Stimulated activated CD4-positive, alpha-beta T cell treated with anti-CD3 and anti-CD28 coated beads, Interleukin-12 subunit alpha, Interleukin-12 subunit beta, amount 100 ng/mL, for 48 hours (primary cell): Measurements from ENCODE around the gene MRPS26.
"Not testable (repeated sequence)": the region's sequence is repeated elsewhere in the genome, so short reads cannot be mapped to it uniquely, and the experiment has no call there.

Source experiments
- DNase-seq, 3 donors: peaks; one replicate each; pipeline ENCODE4 v3.0.0-alpha.2; 2020; ENCODE audit warnings: low read depth in 2 of 3, low spot score in 1 of 3

MRPS26 gene

DNA sequence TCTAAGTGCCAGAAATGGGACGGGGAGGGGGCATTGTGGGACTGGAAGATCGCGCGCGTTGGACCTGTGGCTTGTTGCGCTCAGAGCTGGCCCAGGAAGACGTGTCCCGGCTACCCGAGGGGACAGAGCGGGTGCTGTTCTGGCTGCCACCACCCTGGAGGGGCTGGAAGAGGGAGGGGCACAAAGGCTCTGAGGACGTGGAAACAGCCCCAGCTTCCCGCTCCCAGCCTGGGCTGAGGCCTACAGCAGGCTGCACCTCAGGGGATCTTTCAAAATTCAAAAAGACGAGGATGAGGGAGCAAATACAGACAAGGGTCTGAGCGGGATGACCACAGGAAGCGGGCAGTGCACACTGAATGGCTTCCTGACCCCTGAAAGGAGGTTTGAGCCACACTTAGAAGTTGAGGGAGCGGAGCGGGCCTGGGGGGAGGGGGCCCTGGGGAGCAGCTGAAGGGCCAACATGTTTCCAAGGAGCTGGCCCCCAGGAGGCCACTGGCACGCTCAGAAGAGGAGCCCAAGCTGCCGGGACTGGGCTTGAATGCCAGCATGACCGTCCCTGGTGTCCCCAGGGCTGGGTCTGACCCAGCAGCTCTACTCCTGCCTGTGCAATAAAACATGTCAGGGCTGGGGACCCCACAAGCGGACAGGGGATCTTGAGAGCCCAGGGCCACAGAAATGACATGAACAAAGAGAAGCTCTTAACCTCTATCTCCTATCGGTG, 26.8 kb downstream of the MRPS26 start:
- DNase-seq: no peak

DNA sequence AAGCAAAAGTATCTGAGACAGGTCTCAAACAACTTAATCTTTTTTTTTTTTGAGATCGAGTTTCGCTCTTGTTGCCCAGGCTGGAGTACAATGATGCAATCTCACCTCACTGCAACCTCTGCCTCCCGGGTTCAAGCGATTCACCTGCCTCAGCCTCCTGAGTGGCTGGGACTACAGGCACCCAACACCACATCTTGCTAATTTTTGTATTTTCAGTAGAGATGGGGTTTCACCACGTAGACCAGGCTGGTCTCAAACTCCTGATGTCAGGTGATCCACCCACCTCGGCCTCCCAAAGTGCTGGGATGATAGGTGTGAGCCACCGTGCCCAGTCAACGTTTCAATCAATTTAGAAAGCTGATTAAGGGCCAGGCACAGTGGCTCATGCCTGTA, 27.4 kb downstream of the MRPS26 start:
- not testable (repeated sequence) for DNase-seq

DNA sequence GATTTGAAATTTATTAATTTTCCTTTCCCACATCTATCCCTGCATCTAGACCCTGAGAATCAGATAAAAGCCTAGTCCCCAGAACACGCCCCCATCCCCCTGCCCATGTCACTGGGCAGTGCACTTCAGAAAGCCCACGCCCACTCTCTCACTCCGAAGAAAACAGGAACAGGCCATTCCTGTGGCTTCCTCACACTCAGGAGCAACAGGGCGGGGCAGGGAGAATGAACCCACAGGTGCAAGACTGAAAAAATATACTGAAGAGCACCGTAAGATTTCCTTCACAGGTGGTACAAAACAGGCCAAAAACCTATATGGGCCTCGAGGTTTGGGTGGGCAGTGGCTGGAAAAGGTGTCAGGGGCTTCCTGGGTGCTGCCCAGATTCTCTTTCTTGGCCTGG, 29.0 kb downstream of the MRPS26 start:
- no peak for DNase-seq

DNA sequence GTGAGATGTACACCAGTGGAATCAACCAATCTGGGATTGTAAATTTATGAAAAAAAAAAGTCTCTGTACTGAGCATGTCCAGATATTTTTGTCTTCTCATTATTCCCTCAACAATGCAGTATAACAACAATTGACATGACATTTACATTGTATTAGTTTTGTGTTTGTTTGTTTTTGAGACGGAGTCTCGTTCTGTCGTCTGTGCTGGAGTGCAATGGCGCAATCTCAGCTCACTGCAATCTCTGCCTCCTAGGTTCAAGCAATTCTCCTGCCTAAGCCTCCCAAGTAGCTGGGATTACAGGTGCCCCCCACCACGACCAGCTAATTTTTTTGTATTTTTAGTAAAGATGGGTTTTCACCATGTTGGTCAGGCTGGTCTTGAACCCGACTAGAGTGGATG, 29.5 kb downstream of the MRPS26 start:
- DNase-seq: not testable (repeated sequence)

DNA sequence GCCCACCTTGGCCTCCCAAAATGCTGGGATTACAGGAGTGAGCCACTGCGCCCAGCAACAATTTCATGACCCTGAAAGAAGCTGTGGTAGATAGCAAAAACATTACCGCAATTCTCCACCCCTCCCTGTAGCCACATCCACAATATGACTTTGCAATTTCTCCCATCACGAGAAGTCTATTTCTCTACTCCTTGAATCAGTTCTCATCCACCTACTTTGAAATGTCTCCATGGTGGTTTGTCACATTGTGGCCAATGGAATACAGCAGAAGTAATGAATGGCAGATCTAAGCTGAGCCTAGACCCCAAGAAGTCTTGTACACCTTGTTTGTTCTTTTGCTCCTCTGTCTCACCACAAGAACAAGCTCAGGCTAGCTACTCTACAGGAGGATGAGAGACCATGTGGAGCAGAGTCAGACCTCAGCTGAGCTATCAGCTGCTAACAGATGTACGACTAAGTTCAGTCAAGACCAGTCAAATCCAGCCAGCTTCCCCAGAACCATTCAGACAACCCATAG, 31.8 kb downstream of the MRPS26 start:
- DNase-seq: no peak

DNA sequence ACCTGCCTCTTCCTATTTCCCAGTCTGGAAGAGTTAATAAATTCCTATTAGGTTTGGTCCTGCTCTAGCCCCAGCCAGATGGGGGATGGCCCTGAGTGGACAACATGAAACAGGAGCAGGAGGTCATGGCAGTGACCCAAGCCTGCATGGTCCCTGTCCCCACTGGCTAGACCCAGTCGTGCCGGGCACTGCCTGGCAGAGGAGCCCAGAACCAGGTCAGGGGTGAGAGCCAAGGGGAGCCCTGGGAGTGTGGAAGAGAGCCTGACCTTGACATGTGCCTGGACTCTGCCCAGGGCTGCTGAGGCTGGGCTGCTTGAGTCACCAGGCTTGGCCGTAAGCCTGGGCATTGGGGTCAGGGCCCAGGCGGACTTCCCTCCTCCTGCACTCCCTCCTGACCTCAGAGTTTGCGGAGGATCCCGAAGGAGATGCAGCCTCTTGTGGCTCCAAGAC, 35.1 kb downstream of the MRPS26 start:
- no peak for DNase-seq

DNA sequence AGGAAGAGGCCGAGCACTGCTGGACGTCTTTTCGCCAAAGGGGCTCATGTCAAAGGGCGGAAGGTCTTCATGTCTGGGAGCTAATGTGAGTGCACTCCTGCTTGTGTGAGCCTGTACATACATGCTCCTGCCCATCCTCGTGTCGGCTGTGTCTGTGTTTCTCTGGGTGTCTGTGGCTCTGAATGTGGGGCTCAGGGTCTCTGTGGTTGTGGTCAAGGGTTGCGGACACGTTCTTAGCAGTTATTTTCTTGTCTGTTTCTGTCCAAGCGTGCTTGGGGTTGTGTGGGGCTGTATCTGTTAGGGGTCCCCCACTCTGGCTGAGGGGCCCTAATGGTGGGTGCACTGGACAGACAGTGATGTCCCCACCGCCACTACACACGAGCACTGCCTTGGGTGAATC, 35.8 kb downstream of the MRPS26 start:
- DNase-seq: no peak

DNA sequence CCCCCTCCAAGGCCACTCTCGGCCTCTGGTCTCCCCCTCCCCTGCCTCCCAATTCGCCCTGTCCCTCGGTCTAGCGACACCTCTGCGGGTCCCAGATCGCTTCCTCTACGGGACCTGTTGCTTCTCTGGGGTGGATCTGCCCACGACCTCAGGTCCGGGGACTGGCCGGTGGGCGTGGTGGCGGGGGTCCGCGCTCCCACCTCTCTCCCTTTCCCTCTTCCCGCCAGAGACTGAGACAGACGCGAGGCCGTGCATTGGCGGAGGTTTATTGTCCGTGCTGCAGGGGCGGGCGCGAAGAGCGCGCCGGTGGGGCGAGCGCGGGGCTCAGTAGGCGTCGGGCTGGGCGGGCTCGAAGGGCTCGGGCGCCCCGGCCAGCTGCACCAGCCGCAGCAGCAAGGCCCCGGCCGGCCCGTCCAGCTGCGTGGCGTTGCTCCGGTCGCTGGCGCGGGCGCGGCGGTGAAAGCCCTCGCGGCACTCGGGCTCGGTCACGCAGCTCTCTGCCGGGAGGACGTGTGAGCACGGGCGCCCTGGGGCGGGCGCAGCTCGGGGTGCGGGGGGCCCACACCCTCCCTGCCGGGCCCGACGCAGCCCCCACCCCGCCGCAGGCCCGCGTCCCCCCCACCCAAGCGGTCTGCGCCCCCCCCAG, 36.6 kb downstream of the MRPS26 start:
- no peak for DNase-seq

DNA sequence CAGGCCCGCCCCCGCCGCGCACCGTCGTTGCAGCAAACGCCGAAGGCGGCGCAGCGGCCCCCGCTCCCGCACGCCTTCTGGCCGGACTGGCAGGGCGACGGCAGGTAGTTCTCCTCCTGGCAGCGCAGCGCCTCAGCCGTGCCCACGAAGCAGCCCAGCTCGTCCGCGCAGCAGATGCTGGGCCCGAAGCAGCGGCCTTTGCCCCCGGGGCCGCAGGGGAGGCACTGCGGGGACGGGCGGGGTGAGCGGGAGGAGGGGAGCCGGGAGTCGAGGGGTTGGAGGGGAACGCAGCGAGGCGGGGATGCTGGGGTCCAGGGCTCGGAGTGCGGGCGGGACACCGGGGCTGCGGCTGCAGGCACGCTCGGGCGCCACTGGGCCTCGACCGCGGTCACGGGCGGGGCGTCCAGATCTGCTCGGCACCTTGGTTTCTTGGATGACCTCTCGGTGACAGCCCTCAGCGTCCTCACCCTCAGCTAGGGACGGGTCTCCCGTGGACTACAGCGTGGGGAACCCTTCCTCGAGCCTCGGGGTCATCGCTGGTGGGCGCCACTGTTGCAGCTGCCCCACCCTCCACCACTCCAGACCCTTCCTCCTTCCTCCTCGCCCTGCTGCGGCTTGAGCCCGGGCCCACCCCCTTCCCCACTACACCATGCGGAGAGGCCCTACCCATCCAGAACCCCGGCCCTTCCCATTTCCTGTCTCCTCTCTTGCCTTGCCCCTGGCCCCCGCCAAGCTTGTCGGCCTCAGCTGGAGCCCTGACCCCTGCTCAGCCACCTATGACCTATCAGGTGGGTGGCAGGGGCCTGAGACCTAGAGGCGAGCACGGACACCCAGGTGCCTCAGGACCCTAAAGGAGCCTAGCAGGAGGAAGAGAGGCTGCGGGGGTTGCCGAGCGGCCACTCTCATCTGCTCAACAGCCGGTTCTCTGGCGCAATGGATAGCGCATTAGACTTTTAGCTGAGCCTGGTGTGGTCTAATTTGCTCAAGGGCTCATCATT, 37.4 kb downstream of the MRPS26 start:
- no peak for DNase-seq

DNA sequence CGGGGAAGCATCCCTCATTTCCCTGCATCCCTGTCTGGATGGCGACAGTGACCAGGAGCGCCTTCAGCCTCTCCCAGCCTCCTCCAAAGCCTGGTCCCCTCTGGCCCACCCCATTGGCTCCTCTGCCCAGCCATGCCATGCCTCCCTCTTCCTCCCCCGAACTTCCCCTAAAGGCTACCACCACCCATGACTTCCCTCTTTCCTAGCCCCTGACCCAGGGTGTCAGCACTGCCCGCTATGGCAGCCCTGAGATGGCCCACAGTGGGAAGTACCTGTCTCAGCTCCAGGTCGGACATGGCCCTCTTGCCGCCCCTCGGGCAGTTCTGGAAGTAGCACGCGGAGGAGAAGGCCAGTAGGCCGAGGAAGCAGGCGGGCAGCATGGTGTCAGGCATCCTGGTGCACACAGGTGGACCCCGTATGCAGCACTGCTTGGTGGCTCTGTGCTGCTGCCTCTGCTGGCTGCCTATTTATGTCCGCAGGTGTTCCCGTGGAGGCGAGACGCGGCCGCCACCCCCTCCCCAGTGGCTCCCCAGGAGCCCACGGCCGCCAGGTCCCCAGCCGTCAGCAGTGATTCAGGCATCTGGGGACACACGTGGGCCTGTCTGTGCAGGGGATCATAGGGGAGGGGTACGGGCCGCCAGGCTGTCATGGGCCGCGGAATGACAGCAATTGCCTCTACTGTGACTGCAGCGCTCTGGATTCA, 38.6 kb downstream of the MRPS26 start, which contains the start of gene AVP:
Gene AVP (minus strand): TSS at position 442 of the 703 bp plus-strand sequence. CDS start 50 bp downstream, at position 392.
- DNase-seq: no peak

DNA sequence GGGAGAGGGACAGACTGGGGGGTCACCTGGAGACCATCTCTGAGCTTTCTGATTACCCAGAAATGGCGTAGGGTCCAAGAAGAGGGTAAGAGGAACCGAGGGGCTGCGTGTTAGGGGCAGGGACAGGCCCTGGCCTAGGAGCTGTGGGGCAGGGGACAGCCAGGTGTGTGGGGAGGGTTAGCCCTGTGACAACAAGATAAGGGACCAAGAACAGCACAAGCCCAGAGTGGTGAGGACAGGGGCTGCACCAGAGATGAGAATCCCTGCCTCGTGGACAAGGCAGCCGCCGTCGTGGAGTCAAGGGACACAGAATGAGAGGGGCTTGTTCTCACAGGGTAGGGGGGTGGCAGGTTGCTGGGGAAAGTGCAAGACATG, 39.1 kb downstream of the MRPS26 start:
- DNase-seq: no peak

DNA sequence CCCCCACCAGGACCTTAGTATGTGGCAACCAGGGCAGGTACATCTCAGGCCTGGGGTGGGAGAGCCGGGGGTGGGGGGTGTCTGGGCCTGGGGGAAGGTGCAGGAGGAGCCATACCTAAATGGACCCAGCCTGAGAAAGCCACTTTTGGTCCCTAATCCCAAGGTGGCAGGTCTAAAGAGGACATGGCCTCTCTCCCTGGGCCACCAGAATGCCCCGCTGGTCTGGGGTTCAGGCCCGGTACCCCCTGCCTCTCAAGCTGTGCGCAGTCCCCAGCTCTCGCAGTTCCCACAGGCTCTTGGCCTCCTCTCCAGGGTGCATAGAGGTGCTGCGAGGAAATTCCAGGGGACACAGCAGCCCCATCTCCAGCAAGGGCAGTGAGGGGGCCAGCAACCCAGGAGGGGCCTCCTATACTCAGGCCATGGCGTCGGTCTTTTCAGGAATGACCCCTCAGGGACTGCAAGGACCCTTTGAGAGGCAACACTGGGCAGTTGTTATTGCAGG, 39.8 kb downstream of the MRPS26 start:
- DNase-seq: no peak

DNA sequence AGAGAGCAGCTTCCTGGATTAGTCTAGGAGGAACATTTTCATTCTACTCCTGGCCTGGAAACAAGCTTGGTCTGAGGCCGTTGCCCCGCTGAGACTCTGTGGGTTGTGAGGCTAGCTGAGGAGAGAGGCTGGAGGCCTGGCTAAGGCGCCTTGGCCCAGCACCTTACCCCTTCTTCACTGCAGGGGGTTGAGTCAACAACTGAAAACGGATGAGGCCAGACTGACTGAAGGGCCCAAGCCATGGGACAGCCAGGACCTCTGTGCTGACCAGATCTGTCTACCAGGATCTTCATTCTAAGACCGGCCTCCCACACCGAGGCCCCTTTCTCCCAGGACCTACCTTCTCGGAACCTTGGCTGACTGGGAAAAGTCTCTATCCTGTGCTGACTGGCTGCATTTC, 42.2 kb downstream of the MRPS26 start:
- no peak for DNase-seq

DNA sequence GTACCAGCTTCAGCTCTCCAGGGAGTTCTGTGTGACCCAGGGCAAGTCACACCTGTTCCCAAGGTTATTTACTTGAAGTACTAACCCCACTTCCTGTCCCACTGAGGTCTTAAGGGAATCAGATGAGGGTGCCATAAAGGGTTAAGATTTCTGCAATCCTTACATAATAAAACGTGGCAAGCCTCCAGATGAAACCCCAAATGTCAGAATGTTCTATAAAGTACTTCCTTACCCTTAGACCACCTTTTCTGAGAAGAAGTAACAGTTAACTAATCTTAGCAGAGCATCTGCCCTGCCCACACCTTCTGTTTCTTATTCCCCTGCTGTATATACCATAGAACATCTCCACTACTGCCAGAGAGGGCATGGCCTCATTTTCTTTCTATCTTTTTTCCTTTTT, 44.7 kb downstream of the MRPS26 start:
- DNase-seq: no peak

DNA sequence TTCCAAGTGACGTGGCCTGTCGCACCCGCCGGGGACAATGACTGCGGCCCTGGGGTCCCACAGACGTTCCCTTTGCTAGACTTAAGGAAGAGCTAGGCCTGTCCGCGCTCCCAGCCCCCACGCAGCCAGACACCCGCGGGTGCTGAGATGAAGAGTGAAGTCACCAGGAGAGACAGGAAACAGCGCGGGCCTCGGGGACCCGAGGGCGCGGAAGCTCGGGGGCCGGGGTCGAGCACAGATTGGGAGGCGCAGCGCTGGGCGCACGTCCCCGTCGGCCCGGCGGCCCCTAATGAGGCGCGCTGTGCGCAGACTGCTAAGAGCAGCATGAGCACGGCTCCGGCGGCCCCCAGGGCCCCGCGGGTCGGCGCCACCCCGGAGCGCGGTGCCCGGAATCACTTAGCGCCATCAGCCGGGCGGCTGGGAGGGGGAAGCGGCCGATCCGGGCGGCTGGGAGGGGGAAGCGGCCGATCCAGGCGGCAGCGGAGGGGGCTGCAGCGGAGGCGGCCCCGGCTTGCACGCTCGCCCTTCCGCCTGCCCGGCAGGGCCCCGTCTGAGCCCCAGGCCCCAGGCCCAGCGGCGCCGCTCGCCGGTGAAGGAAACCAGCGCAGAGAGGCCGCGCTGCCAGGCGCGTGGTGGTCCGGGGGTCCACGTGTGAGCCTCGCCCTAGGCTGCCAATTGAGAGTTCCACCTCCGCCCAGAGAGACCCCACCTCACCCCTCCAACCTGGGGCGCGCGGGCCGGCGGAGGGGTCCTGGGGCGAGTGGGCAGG, 46.9 kb downstream of the MRPS26 start:
- no peak for DNase-seq

DNA sequence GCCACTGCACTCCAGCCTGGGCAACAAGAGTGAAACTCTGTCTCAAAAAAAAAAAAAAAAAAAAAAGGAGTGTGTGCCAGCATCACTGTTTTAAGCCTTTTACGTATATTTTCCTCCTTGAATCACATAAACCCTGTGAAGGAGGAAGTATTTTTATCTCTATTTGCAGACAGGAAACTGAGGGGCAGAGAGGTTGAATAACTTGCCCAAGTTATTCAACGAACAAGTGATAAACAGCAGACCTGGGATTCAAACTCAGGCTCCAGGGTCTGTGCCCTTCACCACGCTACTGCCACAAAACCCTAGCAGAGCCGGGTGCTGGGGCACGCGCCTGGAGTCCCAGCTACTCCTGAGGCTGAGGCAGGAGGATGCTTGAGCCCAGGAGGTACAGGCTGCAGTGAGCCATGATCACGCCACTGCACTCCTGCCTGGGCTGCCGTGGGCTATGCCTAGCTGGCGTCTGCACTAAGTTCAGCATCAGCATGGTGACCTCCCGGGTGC, 48.1 kb downstream of the MRPS26 start:
- DNase-seq: no peak

DNA sequence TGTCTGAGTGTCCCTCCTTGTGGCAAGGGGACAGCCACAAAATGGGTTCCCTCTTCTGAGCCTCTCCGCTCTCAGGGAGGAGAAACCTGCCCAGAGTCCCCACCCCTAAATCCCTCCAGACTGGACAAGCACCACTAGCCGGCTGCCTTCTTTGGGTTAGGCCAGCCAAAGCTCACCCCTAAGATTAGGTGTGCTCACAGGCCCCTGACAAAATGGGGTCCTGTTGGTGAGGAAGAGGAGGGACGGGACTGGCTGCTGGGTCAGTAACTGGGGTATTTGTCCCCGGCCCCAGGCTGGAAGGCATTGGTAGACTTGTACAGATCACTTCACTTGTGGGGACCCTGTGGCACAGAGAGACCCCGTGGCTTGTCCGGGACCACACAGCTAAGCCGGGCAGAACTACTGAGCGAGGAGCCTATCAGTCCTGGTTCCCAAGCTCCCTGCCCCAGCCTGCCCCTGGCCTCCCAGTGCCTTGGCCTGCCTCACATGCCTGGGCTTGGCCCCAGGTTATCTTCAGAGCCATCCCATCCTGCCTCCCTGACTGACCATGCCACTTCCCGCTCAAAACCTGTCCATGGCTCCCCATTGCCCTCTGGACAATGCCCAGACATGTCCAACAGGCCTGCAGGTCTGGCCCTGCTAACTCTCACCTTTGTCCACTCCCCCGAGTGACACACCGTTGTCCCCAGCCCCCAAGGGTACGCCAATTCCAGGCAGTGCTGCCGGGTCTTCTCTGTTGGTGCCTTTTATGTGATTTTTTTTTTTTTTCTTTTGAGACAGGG, 49.2 kb downstream of the MRPS26 start:
- DNase-seq: no peak
